Natural killer cell treated with Interleukin-12 subunit alpha and Interleukin-12 subunit beta and Interleukin-15 and Interleukin-18, amount 100 ng/mL, for 72 hours (primary cell): ENCODE data around the gene CNIH2. TPM values are rescaled to one million over a fixed set of nuclear protein-coding genes. Genes with fewer than 3 reads are reported as not detected.
"Not testable (repeated sequence)": the region's sequence is repeated elsewhere in the genome, so short reads cannot be mapped to it uniquely, and the experiment has no call there.

ENCODE experiments used
- ATAC-seq, 2 donors: fragments of 150-1000 bp; cut with Tn5 transposase in 1 of 2; sonication (Bioruptor Pico), chemical (Tn5 transposase) in 1 of 2; 2 replicates each; pipeline ENCODE4 v1.10.0; 2021
- DNase-seq: peaks from one replicate; pipeline ENCODE4 v3.0.0; 2022; ENCODE audit warnings: low spot score
- H3K27ac Mint-ChIP-seq, 2 donors: 1 replicate in 1 of 2; 2 replicates in 1 of 2; pipeline ENCODE4 v1.8.0; 2022; ENCODE audit warnings: mixed read lengths in 2 of 2, mild to moderate bottlenecking in 1 of 2, moderate library complexity in 1 of 2
- H3K27me3 Mint-ChIP-seq, 2 donors: 1 replicate in 1 of 2; 2 replicates in 1 of 2; pipeline ENCODE4 v1.8.0; 2022; ENCODE audit warnings: mixed read lengths in 2 of 2
- H3K36me3 Mint-ChIP-seq: one replicate; pipeline ENCODE4 v1.8.0; 2022; ENCODE audit warnings: mixed read lengths
- H3K4me1 Mint-ChIP-seq, 2 donors: 1 replicate in 1 of 2; 2 replicates in 1 of 2; pipeline ENCODE4 v1.8.0; 2022; ENCODE audit warnings: low read depth in 2 of 2, mixed read lengths in 2 of 2, mild to moderate bottlenecking in 1 of 2
- H3K4me3 Mint-ChIP-seq: one replicate; pipeline ENCODE4 v1.8.0; 2022; ENCODE audit warnings: mixed read lengths
- H3K9me3 Mint-ChIP-seq: 2 replicates; pipeline ENCODE4 v1.8.0; 2022; ENCODE audit warnings: mixed read lengths
- total RNA-seq, 2 donors: library from RNA; stranded (reverse); gene quantifications; one replicate each; pipeline ENCODE4 v1.2.3, GENCODE V29; 2022

The CNIH2 gene
- total RNA-seq, 2 donors from 2014 or later = 1.2 to 2.6 TPM

GRCh38 chr11:66242095-66242765, 35.7 kb upstream of the CNIH2 start:
- DNase-seq (no peak), ATAC-seq (no peak)
- Mint-ChIP-seq H3K4me1 (peaks cover 6 to 12% of the 10 kb centered on the region in 2 donors), H3K9me3 (no peaks in the 10 kb centered on the region), H3K4me3 (no peak overlapping the region), H3K27ac (no peak overlapping the region), H3K36me3 (no peaks in the 10 kb centered on the region), H3K27me3 (no peaks in the 10 kb centered on the region)

DNA sequence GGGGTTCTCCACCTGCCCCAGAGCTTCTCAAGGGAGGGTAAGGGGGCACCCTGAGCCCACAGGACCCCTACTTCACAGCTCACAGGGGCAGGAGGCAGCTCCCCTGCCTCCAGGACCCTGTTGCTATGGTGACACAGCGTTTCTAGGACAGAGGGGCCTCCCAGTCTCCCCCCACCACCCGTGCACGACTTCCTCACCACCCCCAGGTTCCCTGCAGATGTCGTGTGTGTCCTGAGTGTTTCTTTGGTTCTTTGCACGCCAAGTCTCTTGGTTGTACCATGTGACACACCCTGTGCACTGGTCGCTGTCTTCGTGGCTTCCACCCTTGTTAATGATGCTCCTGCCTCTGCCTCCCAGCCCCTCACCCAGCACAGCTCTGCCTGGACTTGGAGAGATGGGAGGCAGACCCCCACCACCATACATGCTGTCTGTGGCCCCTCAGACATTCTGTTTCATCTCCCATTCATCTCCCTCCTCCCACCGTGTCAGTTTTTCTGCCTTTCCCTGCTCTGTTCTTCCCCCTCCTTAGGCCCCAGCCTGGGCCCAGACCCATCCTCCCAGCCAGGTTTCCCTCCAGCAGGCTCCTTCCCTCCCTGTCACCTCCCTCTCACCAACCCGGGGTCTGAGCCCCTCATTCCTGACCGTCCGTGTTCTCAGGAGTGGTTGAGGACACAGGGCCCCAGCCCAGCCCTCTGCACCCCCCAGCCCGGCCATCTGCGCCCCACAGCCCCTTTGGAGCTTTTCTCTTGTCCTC, 34.0 kb upstream of the CNIH2 start:
- no peaks in the 10 kb centered on the region for H3K36me3 Mint-ChIP-seq
- H3K27ac Mint-ChIP-seq = no peak overlapping the region
- DNase-seq = no peak
- H3K4me3 Mint-ChIP-seq = no peak overlapping the region
- H3K4me1 Mint-ChIP-seq = no peaks in the 10 kb centered on the region
- H3K27me3 Mint-ChIP-seq = no peaks in the 10 kb centered on the region
- H3K9me3 Mint-ChIP-seq = no peaks in the 10 kb centered on the region
- ATAC-seq = no peak

- no peak for ATAC-seq
- no peaks in the 10 kb centered on the region for H3K36me3 Mint-ChIP-seq
- DNase-seq = no peak
- peak overlapping the region in 1 of 2 donors; percentile 24 for H3K27ac Mint-ChIP-seq
- no peaks in the 10 kb centered on the region for H3K27me3 Mint-ChIP-seq
- H3K4me3 Mint-ChIP-seq = no peak overlapping the region
- H3K9me3 Mint-ChIP-seq = no peaks in the 10 kb centered on the region
- no peaks in the 10 kb centered on the region for H3K4me1 Mint-ChIP-seq
Measured at GRCh38 chr11:66247295-66247694, 30.7 kb upstream of the CNIH2 start.

GRCh38 chr11:66247801-66248200, 30.2 kb upstream of the CNIH2 start:
- H3K4me3 Mint-ChIP-seq = no peak overlapping the region
- H3K9me3 Mint-ChIP-seq = no peaks in the 10 kb centered on the region
- no peaks in the 10 kb centered on the region for H3K4me1 Mint-ChIP-seq
- H3K27ac Mint-ChIP-seq = no peak overlapping the region
- no peaks in the 10 kb centered on the region for H3K36me3 Mint-ChIP-seq
- no peaks in the 10 kb centered on the region for H3K27me3 Mint-ChIP-seq
- no peak for ATAC-seq
- DNase-seq = no peak

- Mint-ChIP-seq H3K27ac (peak overlapping the region in 1 of 2 donors; percentile 34), H3K36me3 (no peaks in the 10 kb centered on the region), H3K9me3 (no peaks in the 10 kb centered on the region), H3K4me3 (no peak overlapping the region), H3K27me3 (no peaks in the 10 kb centered on the region), H3K4me1 (no peaks in the 10 kb centered on the region)
- ATAC-seq (no peak), DNase-seq (no peak)
Measured at GRCh38 chr11:66248903-66249302, 29.1 kb upstream of the CNIH2 start.

- ATAC-seq = no peak
Measured at GRCh38 chr11:66251809-66252208, 26.2 kb upstream of the CNIH2 start.

GRCh38 chr11:66253081-66253480, 24.9 kb upstream of the CNIH2 start:
- H3K4me3 Mint-ChIP-seq, H3K4me1 Mint-ChIP-seq, H3K9me3 Mint-ChIP-seq, DNase-seq, ATAC-seq, H3K27me3 Mint-ChIP-seq, H3K27ac Mint-ChIP-seq, H3K36me3 Mint-ChIP-seq: not testable (repeated sequence)

More at GRCh38 chr11:66251809-66252208, 26.2 kb upstream of the CNIH2 start:
- no peak overlapping the region for H3K4me3 Mint-ChIP-seq
- no peaks in the 10 kb centered on the region for H3K27me3 Mint-ChIP-seq
- H3K27ac Mint-ChIP-seq = no peak overlapping the region
- DNase-seq = no peak
- no peaks in the 10 kb centered on the region for H3K36me3 Mint-ChIP-seq
- no peaks in the 10 kb centered on the region for H3K9me3 Mint-ChIP-seq
- peaks cover 4 to 5% of the 10 kb centered on the region in 2 donors for H3K4me1 Mint-ChIP-seq

DNA sequence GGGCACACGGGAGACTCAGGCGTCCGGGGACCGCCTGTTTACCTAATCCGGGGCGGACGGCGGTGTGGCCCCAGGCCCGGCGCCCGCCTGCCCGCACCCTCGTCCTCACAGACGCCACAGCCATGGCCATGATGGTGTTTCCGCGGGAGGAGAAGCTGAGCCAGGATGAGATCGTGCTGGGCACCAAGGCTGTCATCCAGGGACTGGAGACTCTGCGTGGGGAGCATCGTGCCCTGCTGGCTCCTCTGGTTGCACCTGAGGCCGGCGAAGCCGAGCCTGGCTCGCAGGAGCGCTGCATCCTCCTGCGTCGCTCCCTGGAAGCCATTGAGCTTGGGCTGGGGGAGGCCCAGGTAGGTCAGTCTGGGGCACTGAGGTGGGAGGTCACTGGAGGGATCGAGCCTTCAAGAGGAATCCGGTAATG, 19.5 kb upstream of the CNIH2 start:
- Mint-ChIP-seq H3K36me3 (peaks cover 8% of the 10 kb centered on the region), H3K27ac (peak overlapping the region; percentile 10 to 29), H3K27me3 (no peaks in the 10 kb centered on the region), H3K9me3 (no peaks in the 10 kb centered on the region), H3K4me3 (peak overlapping the region; percentile 93), H3K4me1 (peaks cover 16 to 20% of the 10 kb centered on the region in 2 donors)
- DNase-seq (no peak), ATAC-seq (no peak)

GRCh38 chr11:66259225-66259624, 18.8 kb upstream of the CNIH2 start:
- Mint-ChIP-seq H3K4me3 (peak overlapping the region; percentile 93), H3K27ac (peak overlapping the region; percentile 10 to 29), H3K36me3 (peaks cover 8% of the 10 kb centered on the region), H3K27me3 (no peaks in the 10 kb centered on the region), H3K9me3 (no peaks in the 10 kb centered on the region), H3K4me1 (peaks cover 16 to 20% of the 10 kb centered on the region in 2 donors)
- ATAC-seq (no peak), DNase-seq (no peak)

- peak overlapping the region; percentile 93 for H3K4me3 Mint-ChIP-seq
- H3K4me1 Mint-ChIP-seq = peaks cover 16 to 20% of the 10 kb centered on the region in 2 donors
- ATAC-seq (no peak), DNase-seq (no peak)
- no peak overlapping the region for H3K27ac Mint-ChIP-seq
- no peaks in the 10 kb centered on the region for H3K27me3 Mint-ChIP-seq
- H3K36me3 Mint-ChIP-seq = peaks cover 8% of the 10 kb centered on the region
- no peaks in the 10 kb centered on the region for H3K9me3 Mint-ChIP-seq
Measured at GRCh38 chr11:66259956-66260355, 18.0 kb upstream of the CNIH2 start.

GRCh38 chr11:66261578-66261977, 16.4 kb upstream of the CNIH2 start:
- H3K4me3 Mint-ChIP-seq = no peak overlapping the region
- no peaks in the 10 kb centered on the region for H3K27me3 Mint-ChIP-seq
- no peak overlapping the region for H3K27ac Mint-ChIP-seq
- no peak for ATAC-seq
- H3K4me1 Mint-ChIP-seq = peaks cover 14 to 17% of the 10 kb centered on the region in 2 donors
- H3K36me3 Mint-ChIP-seq = peaks cover 8% of the 10 kb centered on the region
- H3K9me3 Mint-ChIP-seq = no peaks in the 10 kb centered on the region
- DNase-seq = no peak

- Mint-ChIP-seq H3K9me3 (no peaks in the 10 kb centered on the region), H3K27ac (no peak overlapping the region), H3K4me3 (no peak overlapping the region), H3K36me3 (peaks cover 8% of the 10 kb centered on the region), H3K4me1 (peaks cover 12 to 17% of the 10 kb centered on the region in 2 donors), H3K27me3 (no peaks in the 10 kb centered on the region)
- no peak for ATAC-seq
- DNase-seq = no peak
Measured at GRCh38 chr11:66262191-66262590, 15.8 kb upstream of the CNIH2 start.

DNA sequence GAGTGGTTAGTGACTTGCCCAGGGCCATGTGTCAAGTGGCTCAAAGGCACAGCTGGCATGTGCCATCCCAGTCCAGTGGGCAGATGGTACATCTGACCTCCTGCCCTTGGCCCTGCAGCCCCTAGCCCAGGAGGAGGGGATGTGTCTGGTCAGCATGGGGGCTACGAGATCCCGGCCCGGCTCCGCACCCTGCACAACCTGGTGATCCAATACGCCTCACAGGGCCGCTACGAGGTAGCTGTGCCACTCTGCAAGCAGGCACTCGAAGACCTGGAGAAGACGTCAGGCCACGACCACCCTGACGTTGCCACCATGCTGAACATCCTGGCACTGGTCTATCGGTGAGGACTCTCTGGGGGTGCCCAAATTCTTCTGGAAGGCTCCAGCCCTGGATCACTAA, 15.3 kb upstream of the CNIH2 start:
- no peak overlapping the region for H3K27ac Mint-ChIP-seq
- H3K9me3 Mint-ChIP-seq = no peaks in the 10 kb centered on the region
- DNase-seq (no peak), ATAC-seq (no peak)
- H3K36me3 Mint-ChIP-seq = peaks cover 8% of the 10 kb centered on the region
- peaks cover 17 to 21% of the 10 kb centered on the region in 2 donors for H3K4me1 Mint-ChIP-seq
- no peaks in the 10 kb centered on the region for H3K27me3 Mint-ChIP-seq
- H3K4me3 Mint-ChIP-seq = no peak overlapping the region

- H3K27me3 Mint-ChIP-seq = no peaks in the 10 kb centered on the region
- H3K27ac Mint-ChIP-seq = no peak overlapping the region
- no peak overlapping the region for H3K4me3 Mint-ChIP-seq
- no peak for DNase-seq
- no peak for ATAC-seq
- H3K4me1 Mint-ChIP-seq = peaks cover 21 to 27% of the 10 kb centered on the region in 2 donors
- H3K36me3 Mint-ChIP-seq = peaks cover 8% of the 10 kb centered on the region
- H3K9me3 Mint-ChIP-seq = no peaks in the 10 kb centered on the region
Measured at GRCh38 chr11:66263231-66263630, 14.7 kb upstream of the CNIH2 start.
